Transverse colon (tissue), 4 donors: Measurements from ENCODE around the gene TNKS2. TPM values are rescaled to one million over a fixed set of nuclear protein-coding genes. Genes with fewer than 3 reads are reported as not detected.

Experiments used
- DNase-seq: peaks from one replicate; pipeline ENCODE4 v3.0.0-alpha.2; 2019
- H3K27ac ChIP-seq, 4 donors: fragments of 200-600 bp; sonication (generic); 2 replicates each; pipeline ENCODE4 v1.5.1; 2016 to 2018; ENCODE audit warnings: inconsistent platforms in 4 of 4
- H3K27me3 ChIP-seq: fragments of 200-600 bp; sonication (generic); 2 replicates; pipeline ENCODE4 v1.5.1; 2017; ENCODE audit warnings: inconsistent platforms
- H3K36me3 ChIP-seq, 4 donors: fragments of 200-600 bp; sonication (generic); 2 replicates each; pipeline ENCODE4 v1.5.1; 2017 to 2019; ENCODE audit warnings: inconsistent platforms in 4 of 4
- H3K4me1 ChIP-seq, 4 donors: fragments of 200-600 bp; sonication (generic); 2 replicates each; pipeline ENCODE4 v1.5.1; 2017 to 2020; ENCODE audit warnings: inconsistent platforms in 4 of 4
- H3K4me3 ChIP-seq, 4 donors: fragments of 200-600 bp; sonication (generic); 1 replicate in 1 of 4; 2 replicates in 3 of 4; pipeline versions ENCODE4 v1.5.1 to v1.6.1; 2017 to 2019; ENCODE audit warnings: inconsistent platforms in 4 of 4
- H3K9me3 ChIP-seq, 2 donors: fragments of 200-600 bp; sonication (generic); 2 replicates each; pipeline ENCODE4 v1.5.1; 2017 to 2019; ENCODE audit warnings: inconsistent platforms in 2 of 2
- EP300 ChIP-seq: sonication (generic); formaldehyde crosslinking; IDR thresholded peaks from one replicate; pipeline ENCODE4 v1.6.1; 2017; ENCODE audit warnings: antibody characterized with exemption, low read depth
- POLR2A ChIP-seq: fragments of 450-650 bp; IDR thresholded peaks from one replicate; pipeline ENCODE4 v1.6.1; 2016; ENCODE audit warnings: antibody characterized with exemption, mild to moderate bottlenecking, moderate library complexity
- POLR2AphosphoS5 ChIP-seq, 3 donors: sonication (generic); formaldehyde crosslinking; IDR thresholded peaks; one replicate each; pipeline ENCODE4 v1.6.1; 2016; ENCODE audit warnings: antibody characterized with exemption in 3 of 3
- WGBS, 2 donors: methylation state at CpG; one replicate each; pipeline ENCODE4 v1.1.5; 2018; ENCODE audit warnings: low coverage in 1 of 2; 5-methylcytosine and 5-hydroxymethylcytosine counted together
- in situ Hi-C, 4 donors: fragments of 200-750 bp; cut with MboI; loops; one replicate each; pipeline versions ENCODE4 v1.15.0 to v1.15.1; 2017; ENCODE audit warnings: low sequenced_read_pairs in 3 of 4, low pct_ligation_motif_present in 1 of 4, low pct_unique_long_range_greater_than_20kb in 1 of 4
- intact Hi-C: fragments of 100-400 bp; cut with DNase I; formaldehyde crosslinking; loops from one replicate; pipeline ENCODE4 v1.15.1; 2023; ENCODE audit warnings: low total_unique reads
- total RNA-seq, 4 donors: library from RNA; depleted of rRNA; stranded (reverse); fragments of >200 nt; gene quantifications; one replicate each; pipeline ENCODE4 v1.1.0, GENCODE V29; 2016
- TF ChIP-seq, protein P1 (sequence below), 5 experiments: fragments of 200-600 bp in 3 of 5; fragments of 450-650 bp in 2 of 5; sonication (generic) in 3 of 5; IDR thresholded peaks; 1 replicate in 2 of 5; 2 replicates in 3 of 5; pipeline ENCODE4 v1.5.1; 2016 to 2017; ENCODE audit warnings: antibody characterized with exemption in 5 of 5, inconsistent platforms in 3 of 5, mild to moderate bottlenecking in 2 of 5, moderate library complexity in 1 of 5

TNKS2 gene
- total RNA-seq, 4 donors from 2014 or later, result 27.2 to 38.7 (median 31.6) TPM

DNA sequence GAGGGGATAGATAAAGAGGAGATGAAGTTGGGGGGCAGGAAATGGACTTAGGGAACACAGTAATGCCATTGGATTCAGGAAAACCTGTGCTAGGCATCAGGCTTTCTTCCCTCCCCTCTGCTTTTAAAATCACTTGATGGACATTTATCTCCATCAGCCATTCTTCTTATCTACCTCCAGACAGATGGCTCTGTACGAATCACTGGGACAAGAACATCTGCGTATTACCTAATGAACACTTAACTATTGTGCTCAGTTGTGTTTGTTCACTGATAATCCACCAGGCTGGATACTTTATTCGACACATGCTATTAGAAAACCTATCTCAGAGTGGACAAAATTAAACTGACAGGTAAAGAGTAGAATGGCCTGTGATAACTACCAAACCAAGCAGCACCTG lies 40.0 kb downstream of the TNKS2 start:
- 94% methylated on average over 3 of the region's 3 CpGs; no CpG with 5 or more reads in 1 of the 2 donors for WGBS, 2 donors
- H3K36me3 ChIP-seq, result peaks cover 0 to 92% (median 40%) of the 10 kb centered on the region in 4 donors
- H3K4me1 ChIP-seq, result no peaks in the 10 kb centered on the region
- no peak overlapping the region for H3K27ac ChIP-seq
- TF ChIP-seq, protein P1, sequence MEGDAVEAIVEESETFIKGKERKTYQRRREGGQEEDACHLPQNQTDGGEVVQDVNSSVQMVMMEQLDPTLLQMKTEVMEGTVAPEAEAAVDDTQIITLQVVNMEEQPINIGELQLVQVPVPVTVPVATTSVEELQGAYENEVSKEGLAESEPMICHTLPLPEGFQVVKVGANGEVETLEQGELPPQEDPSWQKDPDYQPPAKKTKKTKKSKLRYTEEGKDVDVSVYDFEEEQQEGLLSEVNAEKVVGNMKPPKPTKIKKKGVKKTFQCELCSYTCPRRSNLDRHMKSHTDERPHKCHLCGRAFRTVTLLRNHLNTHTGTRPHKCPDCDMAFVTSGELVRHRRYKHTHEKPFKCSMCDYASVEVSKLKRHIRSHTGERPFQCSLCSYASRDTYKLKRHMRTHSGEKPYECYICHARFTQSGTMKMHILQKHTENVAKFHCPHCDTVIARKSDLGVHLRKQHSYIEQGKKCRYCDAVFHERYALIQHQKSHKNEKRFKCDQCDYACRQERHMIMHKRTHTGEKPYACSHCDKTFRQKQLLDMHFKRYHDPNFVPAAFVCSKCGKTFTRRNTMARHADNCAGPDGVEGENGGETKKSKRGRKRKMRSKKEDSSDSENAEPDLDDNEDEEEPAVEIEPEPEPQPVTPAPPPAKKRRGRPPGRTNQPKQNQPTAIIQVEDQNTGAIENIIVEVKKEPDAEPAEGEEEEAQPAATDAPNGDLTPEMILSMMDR (IDR thresholded peaks at IDR 0.05), result no peak
- TF ChIP-seq POLR2A (no peak), POLR2AphosphoS5 (IDR thresholded peaks at IDR 0.05) (no peak), EP300 (no peak)
- in situ Hi-C loops, result no loop called here
- intact Hi-C loops, result no loop called here
- H3K27me3 ChIP-seq, result no peaks in the 10 kb centered on the region
- H3K4me3 ChIP-seq, result no peak overlapping the region
- no peak for DNase-seq
- H3K9me3 ChIP-seq, result no peaks in the 10 kb centered on the region

DNA sequence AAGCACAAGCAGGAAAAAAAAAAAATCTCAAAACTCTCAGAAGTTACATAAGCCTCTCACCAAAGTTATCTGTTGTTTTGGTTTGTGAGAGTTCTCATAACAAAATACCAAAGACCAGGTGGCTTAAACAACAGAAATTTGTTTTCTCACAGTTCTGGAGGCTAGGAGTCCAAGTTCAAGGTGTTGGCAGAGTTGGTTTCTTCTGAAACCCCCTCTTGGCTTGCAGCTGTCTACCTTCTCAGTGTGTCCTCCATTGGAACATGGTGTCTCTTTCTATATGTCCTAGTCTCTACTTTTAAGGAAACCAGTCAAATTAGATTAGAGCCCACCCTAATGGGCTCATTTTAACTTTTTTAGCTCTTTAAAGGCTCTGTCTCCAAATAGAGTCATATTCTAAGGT lies 44.9 kb downstream of the TNKS2 start:
- Histone ChIP-seq H3K27ac (no peak overlapping the region), H3K27me3 (no peaks in the 10 kb centered on the region), H3K36me3 (peaks cover 0 to 94% (median 35%) of the 10 kb centered on the region in 4 donors), H3K4me1 (no peaks in the 10 kb centered on the region), H3K4me3 (no peak overlapping the region), H3K9me3 (no peaks in the 10 kb centered on the region)
- TF ChIP-seq EP300 (no peak), POLR2AphosphoS5 (IDR thresholded peaks at IDR 0.05) (no peak), POLR2A (no peak)
- TF ChIP-seq, protein P1 (IDR thresholded peaks at IDR 0.05), result no peak
- in situ Hi-C loops, result no loop called here
- intact Hi-C loops, result no loop called here
- DNase-seq, result no peak

DNA sequence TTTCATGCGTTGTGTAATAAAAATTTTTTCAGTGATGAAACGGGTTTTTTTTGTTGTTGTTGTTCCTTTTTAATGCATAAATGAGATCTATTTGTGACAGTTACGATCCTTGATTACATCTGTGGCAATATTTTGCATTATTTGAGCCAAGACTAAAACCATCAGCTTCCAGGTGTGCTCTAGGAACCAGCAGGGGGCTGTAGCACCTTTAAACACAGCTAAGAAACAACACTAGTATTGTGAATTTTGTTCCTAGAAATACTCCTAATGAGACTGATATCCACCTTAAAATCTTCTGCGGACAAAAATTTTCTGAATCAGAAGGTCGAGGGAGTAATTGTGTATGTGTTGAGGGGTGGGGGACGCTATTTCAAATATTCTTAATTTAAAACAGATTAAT lies 58.4 kb downstream of the TNKS2 start:
- no peaks in the 10 kb centered on the region for H3K27me3 ChIP-seq

DNA sequence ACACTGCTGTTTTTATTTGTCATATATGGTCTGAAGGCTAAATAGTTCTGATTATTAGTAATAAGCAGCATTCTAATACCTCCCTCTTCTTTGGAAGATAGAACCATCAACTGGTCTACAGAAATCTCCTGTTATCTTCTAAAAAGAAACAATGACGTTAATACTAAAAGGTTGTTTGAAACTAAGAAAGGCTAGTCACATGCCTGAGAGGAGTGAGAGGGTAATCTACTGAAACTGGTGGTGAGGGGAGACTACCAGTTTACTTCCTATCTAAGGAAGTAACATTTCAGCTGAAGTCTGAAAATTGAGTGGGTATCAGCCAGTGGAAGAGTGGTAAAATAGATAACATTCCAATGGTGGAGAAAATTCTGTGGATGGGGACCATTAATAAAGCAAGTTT lies 62.7 kb downstream of the TNKS2 start:
- no peaks in the 10 kb centered on the region for H3K4me1 ChIP-seq
- in situ Hi-C loops (no loop called here), intact Hi-C loops (no loop called here)
- no peak overlapping the region for H3K4me3 ChIP-seq
- 88% methylated on average over 1 of the region's 1 CpG; no CpG with 5 or more reads in 1 of the 2 donors for WGBS, 2 donors
- DNase-seq, result no peak
- TF ChIP-seq, protein P1 (IDR thresholded peaks at IDR 0.05), result no peak
- TF ChIP-seq POLR2A, result no peak
- TF ChIP-seq POLR2AphosphoS5 (IDR thresholded peaks at IDR 0.05), result no peak
- TF ChIP-seq EP300, result no peak
- H3K27ac ChIP-seq, result no peak overlapping the region
- peaks cover 0 to 84% (median 31%) of the 10 kb centered on the region in 4 donors for H3K36me3 ChIP-seq
- no peaks in the 10 kb centered on the region for H3K27me3 ChIP-seq
- H3K9me3 ChIP-seq, result no peaks in the 10 kb centered on the region

More for the DNA sequence above, 58.4 kb downstream of the TNKS2 start:
- no peak overlapping the region for H3K27ac ChIP-seq
- in situ Hi-C loops, result no loop called here
- peaks cover 0 to 94% (median 36%) of the 10 kb centered on the region in 4 donors for H3K36me3 ChIP-seq
- intact Hi-C loops, result no loop called here
- TF ChIP-seq POLR2AphosphoS5 (IDR thresholded peaks at IDR 0.05), result no peak
- no peak for TF ChIP-seq POLR2A
- TF ChIP-seq, protein P1 (IDR thresholded peaks at IDR 0.05), result peak in 2 of 5 experiments; percentile 8 to 9
- H3K9me3 ChIP-seq, result no peaks in the 10 kb centered on the region
- no peaks in the 10 kb centered on the region for H3K4me1 ChIP-seq
- WGBS, 2 donors, result 87 to 90% methylated on average over 6 of the region's 6 CpGs
- no peak for DNase-seq
- H3K4me3 ChIP-seq, result no peak overlapping the region
